T47D (cell line): ENCODE data around the gene CPLX3.

Experiments
- DNase-seq, 2 experiments: peaks; one replicate each; pipeline versions ENCODE4 v3.0.0 to v3.0.0-alpha.2; 2011 to 2012; ENCODE audit warnings: low read depth in 1 of 2, low spot score in 1 of 2
- JUND ChIP-seq: IDR thresholded peaks from 2 replicates; pipeline ENCODE4 v1.6.1; 2012; ENCODE audit warnings: low read depth
- in situ Hi-C: cut with HindIII; loops from 2 replicates; pipeline ENCODE4 v1.10.0; 2016; ENCODE audit warnings: low sequenced_read_pairs, low pct_unique_long_range_greater_than_20kb

The CPLX3 gene

GRCh38 chr15:74870436-74871215, 44.2 kb downstream of the CPLX3 start:
- peak in 1 of 2 experiments; percentile 81 for DNase-seq
- no peak for TF ChIP-seq JUND
- in situ Hi-C loops: no loop called here

- in situ Hi-C loops: no loop called here
- no peak for TF ChIP-seq JUND
These were observed 46.2 kb downstream of the CPLX3 start for GRCh38 chr15:74872702-74873035.

GRCh38 chr15:74873036-74873755, 46.8 kb downstream of the CPLX3 start, which contains the start of gene SCAMP2:
Gene SCAMP2 (minus strand): TSS chr15:74873365. CDS start chr15:74873255, 110 bp downstream.
- TF ChIP-seq JUND: no peak
- in situ Hi-C loops: no loop called here
- DNase-seq: peak; percentile 96 to 97

More at GRCh38 chr15:74872702-74873035, 46.2 kb downstream of the CPLX3 start:
- no peak for DNase-seq

- DNase-seq: no peak
- in situ Hi-C loops: no loop called here
- no peak for TF ChIP-seq JUND
These were observed 47.5 kb downstream of the CPLX3 start for GRCh38 chr15:74873756-74874424.

- no peak for DNase-seq
- TF ChIP-seq JUND: no peak
- in situ Hi-C loops: no loop called here
These were observed 51.8 kb downstream of the CPLX3 start for GRCh38 chr15:74878273-74878672.
